ENCODE measurements around the gene DIS3.

- TF ChIP-seq, protein P1, sequence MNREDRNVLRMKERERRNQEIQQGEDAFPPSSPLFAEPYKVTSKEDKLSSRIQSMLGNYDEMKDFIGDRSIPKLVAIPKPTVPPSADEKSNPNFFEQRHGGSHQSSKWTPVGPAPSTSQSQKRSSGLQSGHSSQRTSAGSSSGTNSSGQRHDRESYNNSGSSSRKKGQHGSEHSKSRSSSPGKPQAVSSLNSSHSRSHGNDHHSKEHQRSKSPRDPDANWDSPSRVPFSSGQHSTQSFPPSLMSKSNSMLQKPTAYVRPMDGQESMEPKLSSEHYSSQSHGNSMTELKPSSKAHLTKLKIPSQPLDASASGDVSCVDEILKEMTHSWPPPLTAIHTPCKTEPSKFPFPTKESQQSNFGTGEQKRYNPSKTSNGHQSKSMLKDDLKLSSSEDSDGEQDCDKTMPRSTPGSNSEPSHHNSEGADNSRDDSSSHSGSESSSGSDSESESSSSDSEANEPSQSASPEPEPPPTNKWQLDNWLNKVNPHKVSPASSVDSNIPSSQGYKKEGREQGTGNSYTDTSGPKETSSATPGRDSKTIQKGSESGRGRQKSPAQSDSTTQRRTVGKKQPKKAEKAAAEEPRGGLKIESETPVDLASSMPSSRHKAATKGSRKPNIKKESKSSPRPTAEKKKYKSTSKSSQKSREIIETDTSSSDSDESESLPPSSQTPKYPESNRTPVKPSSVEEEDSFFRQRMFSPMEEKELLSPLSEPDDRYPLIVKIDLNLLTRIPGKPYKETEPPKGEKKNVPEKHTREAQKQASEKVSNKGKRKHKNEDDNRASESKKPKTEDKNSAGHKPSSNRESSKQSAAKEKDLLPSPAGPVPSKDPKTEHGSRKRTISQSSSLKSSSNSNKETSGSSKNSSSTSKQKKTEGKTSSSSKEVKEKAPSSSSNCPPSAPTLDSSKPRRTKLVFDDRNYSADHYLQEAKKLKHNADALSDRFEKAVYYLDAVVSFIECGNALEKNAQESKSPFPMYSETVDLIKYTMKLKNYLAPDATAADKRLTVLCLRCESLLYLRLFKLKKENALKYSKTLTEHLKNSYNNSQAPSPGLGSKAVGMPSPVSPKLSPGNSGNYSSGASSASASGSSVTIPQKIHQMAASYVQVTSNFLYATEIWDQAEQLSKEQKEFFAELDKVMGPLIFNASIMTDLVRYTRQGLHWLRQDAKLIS (CRISPR knock-in tag; IDR thresholded peaks at IDR 0.05) = no peak
- no peak for TF ChIP-seq PHF21A (CRISPR knock-in tag; IDR thresholded peaks at IDR 0.05)
- no peak for TF ChIP-seq EZH2 (conservative IDR thresholded peaks at IDR 0.05; ENCODE audit: low read depth, low read length)
- no peak for TF ChIP-seq SETDB1 (CRISPR knock-in tag; IDR thresholded peaks at IDR 0.05; ENCODE audit: borderline replicate concordance)
- TF ChIP-seq, protein P2, sequence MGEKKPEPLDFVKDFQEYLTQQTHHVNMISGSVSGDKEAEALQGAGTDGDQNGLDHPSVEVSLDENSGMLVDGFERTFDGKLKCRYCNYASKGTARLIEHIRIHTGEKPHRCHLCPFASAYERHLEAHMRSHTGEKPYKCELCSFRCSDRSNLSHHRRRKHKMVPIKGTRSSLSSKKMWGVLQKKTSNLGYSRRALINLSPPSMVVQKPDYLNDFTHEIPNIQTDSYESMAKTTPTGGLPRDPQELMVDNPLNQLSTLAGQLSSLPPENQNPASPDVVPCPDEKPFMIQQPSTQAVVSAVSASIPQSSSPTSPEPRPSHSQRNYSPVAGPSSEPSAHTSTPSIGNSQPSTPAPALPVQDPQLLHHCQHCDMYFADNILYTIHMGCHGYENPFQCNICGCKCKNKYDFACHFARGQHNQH (CRISPR knock-in tag; IDR thresholded peaks at IDR 0.05) = no peak
These were observed 10.9 kb upstream of the DIS3 start for GRCh38 chr13:72792640-72793039.

Data from HepG2 (cell line).